Right ventricle myocardium inferior (tissue), 1 donor: ENCODE results near the gene IMPG1. TPM values are rescaled to one million over a fixed set of nuclear protein-coding genes. Genes with fewer than 3 reads are reported as not detected.

Source experiments
- ATAC-seq: fragments of 200-7000 bp; cut with Tn5 transposase; one replicate; pipeline ENCODE4 v1.9.1; 2020; ENCODE audit warnings: mild to moderate bottlenecking, moderate library complexity
- DNase-seq: peaks from one replicate; pipeline ENCODE4 v3.0.0; 2021; ENCODE audit errors: missing footprints
- intact Hi-C: fragments of 100-400 bp; cut with DNase I; formaldehyde crosslinking; loops from one replicate; pipeline ENCODE4 v1.11.0; 2022
- long read RNA-seq: library from polyadenylated mRNA; unstranded; transcript quantifications from one replicate; pipeline ENCODE4 v2.0.0, GENCODE V29; 2021
- total RNA-seq: library from RNA; stranded (reverse); fragmentation: NEBNext Ultra II Directional; extraction: Animal tissue kit (Norgen Biotek cat#: 25700); gene quantifications from one replicate; pipeline ENCODE4 v1.2.1, GENCODE V29; 2021
- donor health status: DM: no; HTN: yes; CAD: no; lungs with severe emphysema.

The IMPG1 gene
- not detected for total RNA-seq
- long read RNA-seq = 0 reads

DNA sequence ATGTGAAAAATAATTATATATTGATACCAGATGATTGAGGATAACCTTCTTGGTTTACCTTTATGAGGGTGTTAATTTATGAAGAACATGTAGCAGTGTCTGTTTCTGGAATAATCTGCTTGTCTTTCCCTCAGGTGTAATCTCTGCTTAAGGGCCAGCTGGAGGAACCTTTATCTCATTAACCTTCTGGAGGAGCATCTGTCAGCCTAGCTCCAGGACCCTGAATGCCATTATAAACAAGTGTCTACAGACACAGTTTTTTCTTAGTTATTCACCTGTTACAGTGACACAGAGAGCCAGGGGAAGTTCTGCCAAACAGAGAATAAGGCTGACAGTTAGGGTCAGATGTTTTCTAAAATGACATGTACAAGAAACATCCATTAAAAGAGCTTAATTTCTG is at the start of gene IMPG1:
TSS of gene IMPG1 (minus strand) at position 101 of the 400 bp plus-strand sequence. CDS start 174 bp downstream, outside the sequence.
- no peak for ATAC-seq

DNA sequence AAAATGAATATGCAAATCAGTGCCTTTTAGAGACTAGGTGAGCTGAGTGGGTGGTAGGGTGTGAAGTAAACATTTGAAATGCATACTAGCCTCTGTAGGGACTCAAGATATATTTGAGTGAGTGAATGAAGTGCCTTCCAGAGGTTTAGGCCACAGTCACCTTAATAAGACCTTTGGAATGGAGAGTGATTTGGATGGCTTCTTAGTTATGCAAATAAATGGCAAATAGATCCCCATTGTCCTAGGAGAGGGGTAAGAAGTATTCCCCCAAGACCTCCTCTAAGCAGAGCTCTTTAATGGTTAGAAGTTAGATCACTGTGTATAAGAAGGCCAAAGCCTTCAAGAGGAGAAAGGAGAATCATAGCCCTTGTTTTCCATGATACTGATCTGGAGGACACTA is 47.8 kb upstream of the IMPG1 start:
- intact Hi-C loops = no loop called here
- DNase-seq = no peak
- ATAC-seq = no peak

More for the DNA sequence above, at the start of gene IMPG1:
- DNase-seq = no peak
- intact Hi-C loops = no loop called here

- no peak for ATAC-seq
- no peak for DNase-seq
- intact Hi-C loops = no loop called here
These were observed 819 bp upstream of the IMPG1 start for GRCh38 chr6:76073281-76073680.

GRCh38 chr6:76057469-76057868 is 15.0 kb downstream of the IMPG1 start:
- DNase-seq (no peak), ATAC-seq (no peak)
- intact Hi-C loops = no loop called here

DNA sequence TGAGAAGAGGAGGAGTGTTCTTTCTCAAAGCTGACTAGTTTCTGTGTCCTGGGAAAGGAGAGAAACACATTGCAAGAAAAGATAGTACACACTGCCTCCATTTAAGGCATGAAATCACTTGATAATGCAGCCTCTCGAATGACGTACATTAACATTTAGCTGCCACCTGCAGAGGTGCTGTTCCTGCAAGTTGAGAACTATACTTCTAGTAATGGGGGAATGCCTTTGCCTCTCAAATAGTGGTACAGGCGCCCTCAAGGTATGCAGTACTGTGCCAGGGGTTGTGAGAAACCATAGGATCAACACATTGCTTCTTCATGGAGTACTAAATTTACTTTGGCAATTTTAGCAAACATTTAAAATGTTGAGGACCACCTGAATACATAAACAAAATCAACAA is 20.1 kb downstream of the IMPG1 start:
- no peak for DNase-seq
- no peak for ATAC-seq
- intact Hi-C loops = no loop called here

DNA sequence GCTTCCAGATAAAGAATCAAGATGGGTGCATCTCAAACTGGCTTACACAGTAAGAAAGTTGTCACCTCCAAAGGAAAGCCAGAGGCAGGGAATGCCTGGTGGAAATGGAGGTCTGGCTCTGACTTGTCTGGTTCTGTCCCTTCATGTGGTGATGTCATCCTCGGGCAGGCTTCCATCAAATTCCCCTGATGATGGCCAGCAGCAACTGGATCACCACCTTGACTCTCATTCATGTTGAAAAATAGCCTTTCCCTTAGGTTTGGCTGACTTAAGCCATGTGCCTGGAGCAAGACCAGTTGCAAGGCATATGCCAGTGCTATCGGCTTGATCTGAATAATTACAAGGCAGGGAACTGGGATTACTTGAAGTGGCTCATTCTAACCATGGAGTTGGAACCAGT is 28.8 kb downstream of the IMPG1 start:
- intact Hi-C loops = no loop called here
- DNase-seq (no peak), ATAC-seq (no peak)

DNA sequence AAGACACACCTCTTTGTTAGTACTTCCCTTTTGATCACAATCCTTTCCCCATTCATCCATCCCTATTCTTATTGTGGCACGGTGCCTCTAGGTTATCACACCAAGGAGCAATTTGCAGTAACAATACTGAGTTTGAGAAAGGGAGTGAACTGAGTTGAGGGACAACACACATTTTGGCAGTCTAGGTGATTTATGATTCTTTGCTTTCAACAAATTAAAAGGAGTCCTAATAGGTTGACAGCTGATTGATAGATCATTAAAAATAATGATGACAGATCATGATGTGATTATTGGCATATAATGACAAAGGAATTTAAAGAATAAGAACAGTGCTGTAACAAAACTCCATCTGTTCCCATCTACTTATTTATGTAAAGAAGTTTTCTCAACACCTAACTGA is 36.7 kb downstream of the IMPG1 start:
- DNase-seq (no peak), ATAC-seq (no peak)
- intact Hi-C loops = no loop called here

DNA sequence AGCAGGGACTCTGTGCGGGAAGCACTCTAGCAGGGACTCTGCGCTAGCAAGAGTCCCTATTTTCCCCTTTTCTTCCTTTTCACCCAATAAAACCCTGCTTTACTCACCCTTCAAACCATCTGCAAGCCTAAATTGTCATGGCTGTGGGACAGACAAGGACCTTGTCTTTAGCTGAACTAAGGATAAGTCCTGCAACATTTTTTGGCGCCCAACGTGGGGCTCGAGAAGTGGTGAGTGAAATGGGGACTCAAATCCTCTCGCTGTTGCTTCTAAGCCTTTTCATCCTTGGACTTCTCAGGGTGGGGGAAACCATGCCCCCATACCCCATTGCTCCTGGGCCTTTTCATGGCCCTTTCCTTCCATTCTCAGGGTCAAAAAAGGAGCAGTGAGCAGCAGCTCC is 46.4 kb downstream of the IMPG1 start:
- DNase-seq (no peak), ATAC-seq (no peak)
- intact Hi-C loops = no loop called here

DNA sequence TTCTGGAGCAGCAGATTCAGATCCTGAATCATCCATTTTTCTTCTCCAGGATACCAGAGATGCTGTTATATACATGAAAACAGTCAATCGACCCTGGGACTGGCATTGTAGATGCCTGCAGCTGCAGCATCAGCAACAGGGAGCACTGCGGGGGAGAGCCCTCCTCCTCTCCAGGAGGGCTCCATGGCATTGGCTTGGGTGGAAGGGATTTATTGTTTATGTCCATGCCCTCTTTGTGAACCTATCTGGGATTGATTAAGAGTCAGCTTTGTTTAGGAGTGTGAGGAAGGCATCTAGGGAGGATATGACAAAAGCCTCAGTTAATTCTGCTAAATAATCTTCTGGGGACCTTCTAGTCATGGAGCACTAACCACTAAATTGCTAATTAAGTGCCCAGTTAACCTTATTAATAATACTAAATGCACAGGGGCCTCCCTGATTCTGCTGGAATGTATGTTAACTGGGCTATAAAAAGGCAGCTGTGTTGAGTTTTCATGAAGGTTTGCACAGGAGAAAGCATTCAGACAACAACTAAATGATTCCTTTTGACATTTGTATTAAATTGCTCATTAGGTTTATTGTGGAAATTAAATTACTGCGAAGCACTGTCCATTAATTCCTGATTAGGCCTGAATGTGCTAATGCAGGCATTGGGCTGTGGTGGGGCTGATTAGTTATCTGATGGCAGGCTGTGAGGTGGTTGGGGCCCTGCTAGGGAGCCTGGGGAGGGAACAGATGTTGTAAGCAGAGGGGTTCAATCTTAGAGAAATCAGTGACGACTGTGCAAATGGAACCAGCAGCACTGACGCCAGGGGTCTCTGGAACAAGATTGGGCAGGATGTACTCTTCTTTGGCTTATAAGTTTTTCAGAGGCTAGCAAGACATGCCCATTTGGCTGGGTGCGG is 57.6 kb downstream of the IMPG1 start:
- intact Hi-C loops = no loop called here
- ATAC-seq (no peak), DNase-seq (no peak)

- DNase-seq (no peak), ATAC-seq (no peak)
- intact Hi-C loops = no loop called here
These were observed 68.3 kb downstream of the IMPG1 start for GRCh38 chr6:76004202-76004601.

- no peak for ATAC-seq
- intact Hi-C loops = no loop called here
- no peak for DNase-seq
These were observed 68.8 kb downstream of the IMPG1 start for GRCh38 chr6:76003686-76004085.

- ATAC-seq = no peak
- no peak for DNase-seq
- intact Hi-C loops = no loop called here
These were observed 69.3 kb downstream of the IMPG1 start for GRCh38 chr6:76003113-76003512.

GRCh38 chr6:76000629-76001028 is 71.8 kb downstream of the IMPG1 start:
- DNase-seq = no peak
- ATAC-seq = no peak
- intact Hi-C loops = no loop called here

DNA sequence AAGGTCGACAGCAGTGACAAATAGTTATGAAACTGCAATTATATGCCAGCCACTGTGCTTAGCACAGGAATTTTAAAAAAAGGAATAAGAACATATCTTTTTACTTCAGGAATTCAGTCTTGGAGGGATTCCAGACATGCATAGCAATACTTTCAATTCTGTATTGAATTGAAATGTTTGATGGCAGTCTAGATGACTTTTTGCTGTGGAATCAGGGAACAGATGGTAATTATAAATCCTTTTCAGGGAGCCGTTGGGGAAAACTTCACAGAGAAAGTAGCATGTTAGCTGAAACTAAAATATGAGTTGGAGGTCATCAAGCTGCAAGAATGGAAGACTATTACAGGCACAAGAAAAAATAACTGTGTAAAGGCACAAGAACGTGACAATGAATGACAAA is 74.8 kb downstream of the IMPG1 start:
- intact Hi-C loops = no loop called here
- DNase-seq (no peak), ATAC-seq (no peak)

DNA sequence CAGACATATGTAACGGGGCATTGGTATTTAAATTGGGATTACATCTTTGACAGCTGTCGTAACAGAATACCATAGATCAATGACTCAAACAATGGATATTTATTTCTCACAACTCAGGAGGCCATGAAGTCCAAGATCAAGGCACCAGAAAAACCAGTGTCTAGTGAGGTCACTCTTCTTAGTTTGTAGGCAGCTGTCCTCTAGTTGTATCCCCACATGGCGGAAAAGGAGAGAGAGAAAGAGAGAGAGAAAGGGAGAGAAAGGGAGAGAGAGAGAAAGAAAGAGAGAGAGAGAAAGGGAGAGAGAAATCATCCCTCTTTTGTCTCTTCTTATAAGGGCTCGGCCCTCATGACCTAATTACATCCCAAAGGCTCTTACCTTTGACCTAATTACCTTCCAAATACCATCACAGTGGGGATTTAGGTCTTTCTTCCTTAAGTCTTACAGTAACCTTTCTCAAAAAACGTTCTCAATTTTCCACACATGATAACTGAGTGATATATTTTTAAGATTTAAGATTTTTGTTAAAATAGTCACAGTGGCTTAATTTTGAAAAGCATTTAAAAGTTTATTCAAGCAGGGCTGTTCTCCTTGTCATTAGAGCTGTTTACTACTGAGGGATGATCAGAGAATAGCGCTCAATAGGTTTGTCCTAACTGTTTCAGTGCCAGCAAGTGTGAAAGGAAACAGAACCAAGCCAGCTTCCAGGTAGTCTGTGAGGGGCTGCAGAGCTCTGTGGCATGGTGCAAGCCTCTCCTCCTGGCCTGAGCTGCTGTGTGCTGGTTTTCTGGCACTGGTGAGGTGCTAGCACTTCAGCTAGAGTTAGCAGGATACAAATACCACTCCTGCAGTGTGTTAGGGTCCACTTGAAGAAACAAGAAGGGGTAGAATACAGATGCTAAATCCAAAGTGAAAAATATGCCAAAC is 79.0 kb downstream of the IMPG1 start:
- intact Hi-C loops = no loop called here
- no peak for ATAC-seq
- no peak for DNase-seq

GRCh38 chr6:75991941-75992340 is 80.5 kb downstream of the IMPG1 start:
- DNase-seq (no peak), ATAC-seq (no peak)
- intact Hi-C loops = no loop called here

DNA sequence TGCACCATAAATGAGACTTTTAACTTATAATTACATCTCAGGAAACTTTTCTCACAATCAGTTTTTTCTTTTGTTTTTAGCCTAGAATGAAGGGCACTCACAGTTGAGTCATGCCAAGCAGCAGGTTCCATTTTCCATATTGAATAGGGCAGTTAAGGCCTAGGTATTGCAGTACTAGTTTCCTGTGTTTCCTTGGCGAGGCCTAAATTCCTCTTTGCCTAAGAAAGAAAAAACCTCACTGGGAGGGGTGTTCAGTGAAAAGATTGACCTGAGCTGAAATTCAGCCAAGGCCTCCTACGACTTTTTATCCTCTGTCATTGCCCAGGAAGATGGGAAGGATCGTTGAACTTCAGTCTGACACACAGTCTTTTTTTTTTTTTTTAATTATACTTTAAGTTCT is 85.5 kb downstream of the IMPG1 start:
- DNase-seq (no peak), ATAC-seq (no peak)
- intact Hi-C loops = no loop called here

- intact Hi-C loops = no loop called here
- DNase-seq (no peak), ATAC-seq (no peak)
These were observed 96.6 kb downstream of the IMPG1 start for GRCh38 chr6:75975904-75976303.

- DNase-seq = no peak
- ATAC-seq = no peak
- intact Hi-C loops = no loop called here
These were observed 102.4 kb downstream of the IMPG1 start for GRCh38 chr6:75970093-75970492.

- ATAC-seq (no peak), DNase-seq (no peak)
- intact Hi-C loops = no loop called here
These were observed 104.3 kb downstream of the IMPG1 start for GRCh38 chr6:75968143-75968542.
